Vagina (tissue), 2 donors: ENCODE data around the gene MESP2. TPM values are rescaled to one million over a fixed set of nuclear protein-coding genes. Genes with fewer than 3 reads are reported as not detected.

Experiments
- DNase-seq, 2 donors: peaks; one replicate each; pipeline ENCODE4 v3.0.0-alpha.2; 2017; ENCODE audit errors: extremely low spot score in 2 of 2
- H3K27ac ChIP-seq: fragments of 200-600 bp; sonication (generic); one replicate; pipeline ENCODE4 v1.5.1; 2019
- H3K27me3 ChIP-seq: fragments of 200-600 bp; sonication (generic); one replicate; pipeline ENCODE4 v1.5.1; 2019
- H3K36me3 ChIP-seq, 2 donors: fragments of 200-600 bp; sonication (generic); one replicate each; pipeline ENCODE4 v1.5.1; 2017 to 2019
- H3K4me1 ChIP-seq: fragments of 200-600 bp; sonication (generic); one replicate; pipeline ENCODE4 v1.5.1; 2019
- H3K4me3 ChIP-seq, 2 donors: fragments of 200-600 bp; sonication (generic); 1 replicate in 1 of 2; 2 replicates in 1 of 2; pipeline ENCODE4 v1.5.1; 2016 to 2019
- H3K9me3 ChIP-seq: fragments of 200-600 bp; sonication (generic); one replicate; pipeline ENCODE4 v1.5.1; 2019
- CTCF ChIP-seq, 3 experiments: fragments of 450-650 bp in 2 of 3; fragments of 200-600 bp in 1 of 3; sonication (generic) in 1 of 3; IDR thresholded peaks; one replicate each; pipeline ENCODE4 v1.5.1; 2017 to 2019; ENCODE audit warnings: antibody characterized with exemption in 3 of 3, mild to moderate bottlenecking in 2 of 3, moderate library complexity in 2 of 3
- POLR2A ChIP-seq, 2 donors: fragments of 450-650 bp; IDR thresholded peaks; one replicate each; pipeline ENCODE4 v1.6.1; 2017; ENCODE audit warnings: antibody characterized with exemption in 2 of 2, mild to moderate bottlenecking in 2 of 2, moderate library complexity in 2 of 2
- POLR2AphosphoS5 ChIP-seq, 2 donors: sonication (generic); formaldehyde crosslinking; IDR thresholded peaks; one replicate each; pipeline ENCODE4 v1.9.0; 2017; ENCODE audit warnings: antibody characterized with exemption in 2 of 2, mild to moderate bottlenecking in 2 of 2, low read depth in 1 of 2; ENCODE audit not compliant: insufficient read depth in 1 of 2
- intact Hi-C: fragments of 100-400 bp; cut with DNase I; formaldehyde crosslinking; loops from one replicate; pipeline ENCODE4 v1.15.1; 2023
- total RNA-seq: library from RNA; depleted of rRNA; stranded (reverse); fragments of >200 nt; gene quantifications from one replicate; pipeline ENCODE4 v1.2.3, GENCODE V29; 2016

The MESP2 gene
- total RNA-seq, 1 donor from 2014 or later = not detected

GRCh38 chr15:89765694-89766093 lies 10.4 kb upstream of the MESP2 start:
- H3K27ac ChIP-seq = no peak overlapping the region
- H3K4me3 ChIP-seq = no peak overlapping the region
- intact Hi-C loops = no loop called here
- H3K9me3 ChIP-seq = no peaks in the 10 kb centered on the region
- peaks cover 25% of the 10 kb centered on the region for H3K4me1 ChIP-seq
- H3K36me3 ChIP-seq = no peaks in the 10 kb centered on the region
- TF ChIP-seq POLR2A (IDR thresholded peaks at IDR 0.05) (no peak), POLR2AphosphoS5 (IDR thresholded peaks at IDR 0.05; ENCODE audit: insufficient read depth in 1 of 2, low read depth in 1 of 2) (no peak), CTCF (IDR thresholded peaks at IDR 0.05) (no peak)
- no peaks in the 10 kb centered on the region for H3K27me3 ChIP-seq
- DNase-seq = peak in 1 of 2 donors; percentile 74

GRCh38 chr15:89766357-89767311 lies 9.5 kb upstream of the MESP2 start:
- Histone ChIP-seq H3K4me3 (no peak overlapping the region), H3K9me3 (no peaks in the 10 kb centered on the region), H3K27me3 (no peaks in the 10 kb centered on the region), H3K27ac (no peak overlapping the region), H3K4me1 (peaks cover 15% of the 10 kb centered on the region), H3K36me3 (no peaks in the 10 kb centered on the region)
- TF ChIP-seq CTCF (IDR thresholded peaks at IDR 0.05) = no peak
- TF ChIP-seq POLR2AphosphoS5 (IDR thresholded peaks at IDR 0.05; ENCODE audit: insufficient read depth in 1 of 2, low read depth in 1 of 2) = no peak
- TF ChIP-seq POLR2A (IDR thresholded peaks at IDR 0.05) = no peak
- intact Hi-C loops = no loop called here
- peak in 1 of 2 donors; percentile 84 for DNase-seq

- Histone ChIP-seq H3K36me3 (no peaks in the 10 kb centered on the region), H3K27ac (no peak overlapping the region), H3K4me3 (no peak overlapping the region), H3K9me3 (no peaks in the 10 kb centered on the region), H3K4me1 (peaks cover 10% of the 10 kb centered on the region), H3K27me3 (no peaks in the 10 kb centered on the region)
- intact Hi-C loops = no loop called here
- TF ChIP-seq POLR2AphosphoS5 (IDR thresholded peaks at IDR 0.05; ENCODE audit: insufficient read depth in 1 of 2, low read depth in 1 of 2) (no peak), CTCF (IDR thresholded peaks at IDR 0.05) (no peak)
- no peak for DNase-seq
Measured at GRCh38 chr15:89767411-89767915, 8.7 kb upstream of the MESP2 start.

GRCh38 chr15:89768071-89768500 lies 8.0 kb upstream of the MESP2 start:
- Histone ChIP-seq H3K27ac (no peak overlapping the region), H3K27me3 (no peaks in the 10 kb centered on the region), H3K9me3 (no peaks in the 10 kb centered on the region), H3K4me1 (peaks cover 10% of the 10 kb centered on the region), H3K4me3 (no peak overlapping the region), H3K36me3 (no peaks in the 10 kb centered on the region)
- intact Hi-C loops = no loop called here
- TF ChIP-seq POLR2AphosphoS5 (IDR thresholded peaks at IDR 0.05; ENCODE audit: insufficient read depth in 1 of 2, low read depth in 1 of 2) = no peak
- TF ChIP-seq POLR2A (IDR thresholded peaks at IDR 0.05) = no peak
- no peak for TF ChIP-seq CTCF (IDR thresholded peaks at IDR 0.05)
- DNase-seq = no peak

- no peak for DNase-seq
- intact Hi-C loops = no loop called here
Measured at GRCh38 chr15:89769366-89769765, 6.8 kb upstream of the MESP2 start.

More at GRCh38 chr15:89769366-89769765, 6.8 kb upstream of the MESP2 start:
- no peaks in the 10 kb centered on the region for H3K36me3 ChIP-seq
- TF ChIP-seq POLR2AphosphoS5 (IDR thresholded peaks at IDR 0.05; ENCODE audit: insufficient read depth in 1 of 2, low read depth in 1 of 2) = no peak
- TF ChIP-seq CTCF (IDR thresholded peaks at IDR 0.05) = no peak
- no peak for TF ChIP-seq POLR2A (IDR thresholded peaks at IDR 0.05)
- no peaks in the 10 kb centered on the region for H3K9me3 ChIP-seq
- H3K4me1 ChIP-seq = peaks cover 10% of the 10 kb centered on the region
- H3K27ac ChIP-seq = no peak overlapping the region
- no peak overlapping the region for H3K4me3 ChIP-seq
- no peaks in the 10 kb centered on the region for H3K27me3 ChIP-seq
